Adipocyte (in vitro differentiated cells): Measurements from ENCODE around the gene SUGCT.

ENCODE experiments used
- DNase-seq: peaks from one replicate; pipeline ENCODE4 v3.0.0-alpha.2; 2015; ENCODE audit warnings: low read depth
- H3K27me3 ChIP-seq: replicated peaks from 2 replicates; pipeline ENCODE4 v1.7.0; 2013; ENCODE audit warnings: mild to moderate bottlenecking, low read length, moderate library complexity; ENCODE audit not compliant: control insufficient read depth, insufficient read depth
- H3K36me3 ChIP-seq: 2 replicates; pipeline ENCODE4 v1.7.0; 2013; ENCODE audit warnings: low read length, mild to moderate bottlenecking, moderate library complexity; ENCODE audit not compliant: control insufficient read depth, insufficient read depth, severe bottlenecking
- H3K4me1 ChIP-seq: 2 replicates; pipeline ENCODE4 v1.7.0; 2013; ENCODE audit warnings: mild to moderate bottlenecking, low read length, moderate library complexity; ENCODE audit not compliant: control insufficient read depth, insufficient read depth
- H3K4me3 ChIP-seq: 2 replicates; pipeline ENCODE4 v1.7.0; 2013; ENCODE audit warnings: mild to moderate bottlenecking, low read length, moderate library complexity
- H3K9ac ChIP-seq: 2 replicates; pipeline ENCODE4 v1.7.0; 2013; ENCODE audit warnings: mild to moderate bottlenecking, low read length, moderate library complexity
- H3K9me3 ChIP-seq: 2 replicates; pipeline ENCODE4 v1.7.0; 2013; ENCODE audit warnings: mild to moderate bottlenecking, low read length, moderate library complexity; ENCODE audit not compliant: control insufficient read depth

SUGCT gene

DNA sequence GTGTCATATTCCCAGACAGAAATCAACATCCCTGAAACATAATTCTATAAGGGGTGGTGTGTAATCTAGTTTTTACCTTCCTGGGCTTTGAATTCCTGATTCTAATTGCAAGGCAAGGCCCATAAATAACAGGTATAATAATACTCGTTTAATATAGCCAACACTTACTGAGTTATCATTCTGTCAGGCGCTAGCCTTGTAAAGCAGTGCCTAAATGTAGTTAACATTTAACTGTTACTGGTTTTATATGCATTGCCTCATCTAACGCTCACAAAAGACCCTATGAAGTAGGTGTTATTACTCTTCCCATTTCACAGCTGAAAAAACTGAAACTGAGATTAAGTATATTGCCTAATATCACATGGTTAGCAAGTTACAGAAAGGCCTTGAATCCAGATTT, 772.5 kb downstream of the SUGCT start:
- Histone ChIP-seq H3K9me3 (no peaks in the 10 kb centered on the region), H3K27me3 (no peaks in the 10 kb centered on the region), H3K36me3 (no peaks in the 10 kb centered on the region), H3K4me1 (no peaks in the 10 kb centered on the region), H3K4me3 (no peak overlapping the region), H3K9ac (no peak overlapping the region)
- no peak for DNase-seq

- H3K4me1 ChIP-seq = no peaks in the 10 kb centered on the region
- H3K27me3 ChIP-seq = no peaks in the 10 kb centered on the region
- DNase-seq = no peak
- H3K4me3 ChIP-seq = no peak overlapping the region
- H3K9me3 ChIP-seq = no peaks in the 10 kb centered on the region
- H3K9ac ChIP-seq = no peak overlapping the region
- H3K36me3 ChIP-seq = no peaks in the 10 kb centered on the region
These were observed 774.7 kb downstream of the SUGCT start for GRCh38 chr7:40909346-40909980.
